GM10847 (cell line): ENCODE results near the gene GRM7.

Experiments used
- POLR2A ChIP-seq: IDR thresholded peaks from 2 replicates; pipeline ENCODE4 v1.6.1; 2011; ENCODE audit not compliant: insufficient read length; ENCODE audit errors: extremely low read depth

The GRM7 gene

GRCh38 chr3:7062714-7063113 lies 201.8 kb downstream of the GRM7 start:
- TF ChIP-seq POLR2A, result no peak

- no peak for TF ChIP-seq POLR2A
These were observed 209.5 kb downstream of the GRM7 start for GRCh38 chr3:7070461-7070860.

GRCh38 chr3:7074217-7074616 lies 213.3 kb downstream of the GRM7 start:
- no peak for TF ChIP-seq POLR2A

- no peak for TF ChIP-seq POLR2A
These were observed 214.2 kb downstream of the GRM7 start for GRCh38 chr3:7075117-7075516.

GRCh38 chr3:7075901-7076300 lies 215.0 kb downstream of the GRM7 start:
- no peak for TF ChIP-seq POLR2A

GRCh38 chr3:7082244-7082643 lies 221.3 kb downstream of the GRM7 start:
- no peak for TF ChIP-seq POLR2A

- TF ChIP-seq POLR2A, result no peak
These were observed 225.5 kb downstream of the GRM7 start for GRCh38 chr3:7086417-7086816.

GRCh38 chr3:7095116-7095515 lies 234.2 kb downstream of the GRM7 start:
- no peak for TF ChIP-seq POLR2A

GRCh38 chr3:7100136-7100535 lies 239.2 kb downstream of the GRM7 start:
- TF ChIP-seq POLR2A, result no peak

- no peak for TF ChIP-seq POLR2A
These were observed 245.7 kb downstream of the GRM7 start for GRCh38 chr3:7106635-7107034.

GRCh38 chr3:7112523-7113056 lies 251.7 kb downstream of the GRM7 start:
- no peak for TF ChIP-seq POLR2A

GRCh38 chr3:7144697-7145308 lies 283.9 kb downstream of the GRM7 start:
- TF ChIP-seq POLR2A, result no peak

- no peak for TF ChIP-seq POLR2A
These were observed 285.6 kb downstream of the GRM7 start for GRCh38 chr3:7146529-7146928.

GRCh38 chr3:7158516-7158915 lies 297.6 kb downstream of the GRM7 start:
- no peak for TF ChIP-seq POLR2A

GRCh38 chr3:7160689-7161088 lies 299.8 kb downstream of the GRM7 start:
- no peak for TF ChIP-seq POLR2A

GRCh38 chr3:7166460-7166859 lies 305.5 kb downstream of the GRM7 start:
- TF ChIP-seq POLR2A, result no peak

GRCh38 chr3:7171493-7171892 lies 310.6 kb downstream of the GRM7 start:
- no peak for TF ChIP-seq POLR2A
